Mesenchymal stem cell (in vitro differentiated cells and primary cell): Measurements from ENCODE around the gene ELF2.

ENCODE experiments used
- DNase-seq: peaks from one replicate; pipeline ENCODE4 v3.0.0-alpha.2; 2013
- H2AFZ ChIP-seq: one replicate; pipeline ENCODE4 v1.6.1; 2013; ENCODE audit warnings: low read depth, mild to moderate bottlenecking, control low read depth, inconsistent platforms, low read length, moderate library complexity
- H2AK5ac ChIP-seq: 2 replicates; pipeline ENCODE4 v1.6.1; 2013; ENCODE audit warnings: low read length, moderate library complexity, mild to moderate bottlenecking, inconsistent platforms; ENCODE audit not compliant: severe bottlenecking
- H2BK120ac ChIP-seq: one replicate; pipeline ENCODE4 v1.6.1; 2013; ENCODE audit warnings: low read depth, mild to moderate bottlenecking, inconsistent platforms, low read length, moderate library complexity
- H2BK12ac ChIP-seq, 2 experiments: one replicate each; pipeline ENCODE4 v1.6.1; 2013; ENCODE audit warnings: inconsistent platforms in 2 of 2, low read length in 2 of 2, mild to moderate bottlenecking in 2 of 2, moderate library complexity in 2 of 2, control low read depth in 1 of 2
- H2BK15ac ChIP-seq: one replicate; pipeline ENCODE4 v1.6.1; 2013; ENCODE audit warnings: mild to moderate bottlenecking, low read depth, inconsistent platforms; ENCODE audit not compliant: poor library complexity, severe bottlenecking
- H2BK5ac ChIP-seq: 2 replicates; pipeline ENCODE4 v1.6.1; 2013; ENCODE audit warnings: low read depth, mild to moderate bottlenecking, low read length, control low read depth, inconsistent platforms; ENCODE audit not compliant: poor library complexity, severe bottlenecking
- H3K14ac ChIP-seq, 2 experiments: one replicate each; pipeline ENCODE4 v1.6.1; 2013; ENCODE audit warnings: inconsistent platforms in 2 of 2, low read length in 2 of 2, control low read depth in 1 of 2, mild to moderate bottlenecking in 1 of 2, moderate library complexity in 1 of 2
- H3K18ac ChIP-seq, 2 experiments: one replicate each; pipeline ENCODE4 v1.6.1; 2013; ENCODE audit warnings: inconsistent platforms in 2 of 2, low read length in 2 of 2, control low read depth in 1 of 2, low read depth in 1 of 2, mild to moderate bottlenecking in 1 of 2
- H3K23ac ChIP-seq, 2 experiments: one replicate each; pipeline ENCODE4 v1.6.1; 2013; ENCODE audit warnings: inconsistent platforms in 2 of 2, low read length in 2 of 2, mild to moderate bottlenecking in 2 of 2, moderate library complexity in 2 of 2, control low read depth in 1 of 2
- H3K27ac ChIP-seq: 2 replicates; pipeline ENCODE4 v1.5.1; 2013; ENCODE audit warnings: mild to moderate bottlenecking, moderate library complexity, low read length, control low read depth, inconsistent platforms; ENCODE audit not compliant: poor library complexity, severe bottlenecking
- H3K27me3 ChIP-seq, 2 experiments: 2 replicates each; pipeline versions ENCODE4 v1.6.1 to v1.7.0; 2013; ENCODE audit warnings: low read length in 2 of 2, mild to moderate bottlenecking in 2 of 2, moderate library complexity in 2 of 2, control low read depth in 1 of 2, inconsistent platforms in 1 of 2; ENCODE audit not compliant: control insufficient read depth in 1 of 2, insufficient read depth in 1 of 2
- H3K36me3 ChIP-seq, 2 experiments: 2 replicates each; pipeline versions ENCODE4 v1.6.1 to v1.7.0; 2013; ENCODE audit warnings: low read length in 2 of 2, control low read depth in 1 of 2, inconsistent platforms in 1 of 2, low read depth in 1 of 2, mild to moderate bottlenecking in 1 of 2; ENCODE audit not compliant: insufficient read depth in 2 of 2, control insufficient read depth in 1 of 2
- H3K4ac ChIP-seq, 2 experiments: one replicate each; pipeline ENCODE4 v1.6.1; 2013; ENCODE audit warnings: inconsistent platforms in 2 of 2, low read length in 2 of 2, mild to moderate bottlenecking in 2 of 2, moderate library complexity in 2 of 2, control low read depth in 1 of 2, low read depth in 1 of 2
- H3K4me1 ChIP-seq: 2 replicates; pipeline ENCODE4 v1.6.1; 2013; ENCODE audit warnings: low read depth, low read length, control low read depth; ENCODE audit not compliant: control insufficient read depth, insufficient read depth
- H3K4me2 ChIP-seq: 2 replicates; pipeline ENCODE4 v1.6.1; 2013; ENCODE audit warnings: low read length, mild to moderate bottlenecking, inconsistent platforms; ENCODE audit not compliant: poor library complexity, severe bottlenecking
- H3K4me3 ChIP-seq, 2 experiments: 2 replicates each; pipeline versions ENCODE4 v1.5.1 to v1.7.0; 2013; ENCODE audit warnings: low read length in 2 of 2, mild to moderate bottlenecking in 2 of 2, control low read depth in 1 of 2, low read depth in 1 of 2; ENCODE audit not compliant: insufficient read depth in 1 of 2
- H3K79me1 ChIP-seq: replicated peaks from 2 replicates; pipeline ENCODE4 v1.6.1; 2013; ENCODE audit warnings: mild to moderate bottlenecking, control low read depth, low read length, inconsistent platforms; ENCODE audit not compliant: poor library complexity, severe bottlenecking
- H3K9ac ChIP-seq: 2 replicates; pipeline ENCODE4 v1.7.0; 2013; ENCODE audit warnings: mild to moderate bottlenecking, low read length, moderate library complexity
- H3K9me3 ChIP-seq: 2 replicates; pipeline ENCODE4 v1.7.0; 2013; ENCODE audit warnings: mild to moderate bottlenecking, low read length; ENCODE audit not compliant: control insufficient read depth
- H4K8ac ChIP-seq: one replicate; pipeline ENCODE4 v1.6.1; 2013; ENCODE audit warnings: inconsistent platforms, mild to moderate bottlenecking, low read length, moderate library complexity
- H4K91ac ChIP-seq: one replicate; pipeline ENCODE4 v1.6.1; 2013; ENCODE audit warnings: mild to moderate bottlenecking, low read length, inconsistent platforms
- whole genome bisulfite sequencing: methylation state at CpG from one replicate; pipeline ENCODE4 v1.1.7; 2013; ENCODE audit warnings: mixed read lengths; 5-methylcytosine and 5-hydroxymethylcytosine counted together

The ELF2 gene

GRCh38 chr4:139134403-139134802 is 42.6 kb downstream of the ELF2 start:
- H3K14ac ChIP-seq: no peak overlapping the region
- H3K9ac ChIP-seq: no peak overlapping the region
- H3K79me1 ChIP-seq: no peaks in the 10 kb centered on the region
- no peak overlapping the region for H2BK120ac ChIP-seq
- no peak overlapping the region for H4K91ac ChIP-seq
- no peak overlapping the region for H3K4me2 ChIP-seq
- H2AK5ac ChIP-seq: no peak overlapping the region
- H3K4ac ChIP-seq: no peak overlapping the region
- DNase-seq: no peak
- H2BK12ac ChIP-seq: no peak overlapping the region
- H3K36me3 ChIP-seq: peaks cover 0 to 13% of the 10 kb centered on the region in 2 experiments
- H2AFZ ChIP-seq: no peak overlapping the region
- H3K23ac ChIP-seq: no peak overlapping the region
- H4K8ac ChIP-seq: no peak overlapping the region
- no peaks in the 10 kb centered on the region for H3K4me1 ChIP-seq
- no peak overlapping the region for H2BK5ac ChIP-seq
- H3K4me3 ChIP-seq: no peak overlapping the region
- no peak overlapping the region for H3K18ac ChIP-seq
- H2BK15ac ChIP-seq: no peak overlapping the region
- no peaks in the 10 kb centered on the region for H3K9me3 ChIP-seq
- H3K27ac ChIP-seq: no peak overlapping the region
- no peaks in the 10 kb centered on the region for H3K27me3 ChIP-seq

- Histone ChIP-seq H4K91ac (no peak overlapping the region), H3K14ac (no peak overlapping the region), H3K27me3 (no peaks in the 10 kb centered on the region), H3K18ac (no peak overlapping the region), H3K4me1 (no peaks in the 10 kb centered on the region), H3K79me1 (no peaks in the 10 kb centered on the region), H3K23ac (no peak overlapping the region), H2BK120ac (no peak overlapping the region), H3K27ac (no peak overlapping the region), H3K4ac (no peak overlapping the region), H2AFZ (no peak overlapping the region), H3K36me3 (peaks cover 0 to 9% of the 10 kb centered on the region in 2 experiments), H2BK15ac (no peak overlapping the region), H2AK5ac (no peak overlapping the region), H2BK12ac (no peak overlapping the region), H3K9ac (no peak overlapping the region), H3K4me2 (no peak overlapping the region), H2BK5ac (no peak overlapping the region), H3K4me3 (no peak overlapping the region), H4K8ac (no peak overlapping the region), H3K9me3 (no peaks in the 10 kb centered on the region)
- DNase-seq: no peak
- WGBS: 95% methylated on average over 3 of the region's 3 CpGs
These were observed 45.7 kb downstream of the ELF2 start for GRCh38 chr4:139131209-139131870.

GRCh38 chr4:139129206-139129605 is 47.8 kb downstream of the ELF2 start:
- Histone ChIP-seq H2AFZ (no peak overlapping the region), H3K4me2 (no peak overlapping the region), H3K14ac (no peak overlapping the region), H2BK15ac (no peak overlapping the region), H2BK5ac (no peak overlapping the region), H3K4me1 (no peaks in the 10 kb centered on the region), H4K91ac (no peak overlapping the region), H3K27ac (no peak overlapping the region), H3K18ac (no peak overlapping the region), H2BK12ac (no peak overlapping the region), H3K9ac (no peak overlapping the region), H4K8ac (no peak overlapping the region), H3K36me3 (peaks cover 0 to 9% of the 10 kb centered on the region in 2 experiments), H3K79me1 (no peaks in the 10 kb centered on the region), H2BK120ac (no peak overlapping the region), H3K27me3 (no peaks in the 10 kb centered on the region), H3K4ac (no peak overlapping the region), H3K23ac (no peak overlapping the region), H3K9me3 (no peaks in the 10 kb centered on the region), H2AK5ac (no peak overlapping the region), H3K4me3 (no peak overlapping the region)
- no peak for DNase-seq
- over 99% methylated on average over 3 of the region's 3 CpGs for WGBS

GRCh38 chr4:139126898-139127297 is 50.1 kb downstream of the ELF2 start:
- no peak overlapping the region for H3K14ac ChIP-seq
- H2AFZ ChIP-seq: no peak overlapping the region
- H2BK15ac ChIP-seq: no peak overlapping the region
- 98% methylated on average over 3 of the region's 3 CpGs for WGBS
- H2BK12ac ChIP-seq: no peak overlapping the region
- H3K23ac ChIP-seq: no peak overlapping the region
- H3K27ac ChIP-seq: no peak overlapping the region
- H2AK5ac ChIP-seq: no peak overlapping the region
- no peak overlapping the region for H3K18ac ChIP-seq
- H3K79me1 ChIP-seq: no peaks in the 10 kb centered on the region
- H3K9me3 ChIP-seq: no peaks in the 10 kb centered on the region
- H3K4me2 ChIP-seq: no peak overlapping the region
- no peak overlapping the region for H4K8ac ChIP-seq
- no peak overlapping the region for H3K4ac ChIP-seq
- no peaks in the 10 kb centered on the region for H3K27me3 ChIP-seq
- no peak overlapping the region for H3K4me3 ChIP-seq
- H3K4me1 ChIP-seq: no peaks in the 10 kb centered on the region
- no peak overlapping the region for H2BK120ac ChIP-seq
- no peak for DNase-seq
- no peak overlapping the region for H4K91ac ChIP-seq
- H2BK5ac ChIP-seq: no peak overlapping the region
- H3K36me3 ChIP-seq: peaks cover 0 to 3% of the 10 kb centered on the region in 2 experiments
- H3K9ac ChIP-seq: no peak overlapping the region
